Stimulated activated CD4-positive, alpha-beta T cell treated with anti-CD3 and anti-CD28 coated beads, Interleukin-15, amount 100 ng/mL, for 24 hours (primary cell): ENCODE results near the gene SDSL.
A peak's percentile ranks its signal among the peaks of the same experiment; 100 is the strongest.

ENCODE experiments used
- DNase-seq: peaks from one replicate; pipeline ENCODE4 v3.0.0-alpha.2; 2020

The SDSL gene

GRCh38 chr12:113456199-113456598, 34.0 kb downstream of the SDSL start:
- DNase-seq = no peak

- DNase-seq = no peak
These were observed 34.6 kb downstream of the SDSL start for GRCh38 chr12:113456761-113457160.

- DNase-seq = no peak
These were observed 35.0 kb downstream of the SDSL start for GRCh38 chr12:113457185-113457584.

DNA sequence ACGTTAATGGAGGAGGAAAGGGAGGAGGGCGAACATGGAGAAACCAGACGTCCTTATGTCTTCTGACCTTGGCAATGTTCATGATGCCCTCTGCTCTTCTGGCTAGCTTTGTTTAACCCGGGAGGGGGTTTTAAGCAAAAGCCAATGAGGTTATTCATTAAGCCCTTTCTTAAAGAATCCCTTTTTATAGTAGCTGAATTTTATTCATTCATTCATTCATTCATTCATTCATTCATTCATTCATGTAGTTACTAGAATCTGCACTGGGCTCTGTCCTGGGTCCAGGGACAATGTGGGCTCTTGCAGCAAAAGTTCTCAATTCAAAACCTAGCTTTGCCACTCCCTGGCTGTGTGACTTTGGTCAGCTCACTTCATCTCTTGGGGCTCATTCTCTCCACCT, 35.5 kb downstream of the SDSL start:
- no peak for DNase-seq

- no peak for DNase-seq
These were observed 37.8 kb downstream of the SDSL start for GRCh38 chr12:113459981-113460380.

GRCh38 chr12:113461666-113462065, 39.5 kb downstream of the SDSL start:
- DNase-seq = no peak

GRCh38 chr12:113462117-113462774, 40.1 kb downstream of the SDSL start:
- peak; percentile 83 for DNase-seq

DNA sequence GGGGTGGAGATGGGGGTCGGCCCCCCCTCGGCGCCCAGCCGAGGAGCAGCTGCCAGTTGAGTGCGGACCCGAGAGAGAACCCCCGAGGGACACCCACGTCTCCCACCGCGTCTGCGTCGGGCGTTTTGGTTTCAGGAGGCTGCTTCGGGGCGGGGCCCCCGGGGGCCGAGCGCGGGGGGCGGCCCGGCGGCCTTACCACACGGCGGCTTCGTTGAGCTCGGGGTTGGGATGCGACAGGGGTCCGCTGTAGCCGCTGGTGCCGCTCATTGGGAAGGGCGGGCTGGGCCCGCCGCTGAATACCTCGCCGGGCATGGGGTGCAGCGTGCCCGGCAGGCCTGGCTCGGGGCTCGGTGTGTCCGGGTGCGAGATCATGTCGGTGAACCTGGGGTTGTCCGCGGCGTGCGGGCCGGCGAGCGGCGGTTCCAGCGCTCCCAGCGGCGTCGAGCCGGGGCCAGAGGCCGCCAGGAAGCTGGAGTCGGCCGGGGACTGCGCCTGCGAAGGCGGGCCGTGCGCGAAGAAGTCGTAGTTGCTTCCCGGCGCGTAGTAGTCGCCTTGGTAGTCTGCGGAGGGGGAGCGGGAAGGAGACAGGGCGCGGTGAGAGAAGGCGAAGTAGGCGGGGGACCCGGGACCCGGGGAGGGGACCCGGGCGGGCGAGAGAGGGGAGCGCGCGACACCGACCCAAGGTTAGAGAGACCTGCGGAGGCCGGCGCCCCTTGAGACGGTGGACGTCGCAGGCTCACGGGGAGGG, 41.0 kb downstream of the SDSL start:
- DNase-seq = no peak

GRCh38 chr12:113463746-113464451, 41.7 kb downstream of the SDSL start:
- DNase-seq = no peak

GRCh38 chr12:113464452-113464775, 42.2 kb downstream of the SDSL start:
- no peak for DNase-seq

DNA sequence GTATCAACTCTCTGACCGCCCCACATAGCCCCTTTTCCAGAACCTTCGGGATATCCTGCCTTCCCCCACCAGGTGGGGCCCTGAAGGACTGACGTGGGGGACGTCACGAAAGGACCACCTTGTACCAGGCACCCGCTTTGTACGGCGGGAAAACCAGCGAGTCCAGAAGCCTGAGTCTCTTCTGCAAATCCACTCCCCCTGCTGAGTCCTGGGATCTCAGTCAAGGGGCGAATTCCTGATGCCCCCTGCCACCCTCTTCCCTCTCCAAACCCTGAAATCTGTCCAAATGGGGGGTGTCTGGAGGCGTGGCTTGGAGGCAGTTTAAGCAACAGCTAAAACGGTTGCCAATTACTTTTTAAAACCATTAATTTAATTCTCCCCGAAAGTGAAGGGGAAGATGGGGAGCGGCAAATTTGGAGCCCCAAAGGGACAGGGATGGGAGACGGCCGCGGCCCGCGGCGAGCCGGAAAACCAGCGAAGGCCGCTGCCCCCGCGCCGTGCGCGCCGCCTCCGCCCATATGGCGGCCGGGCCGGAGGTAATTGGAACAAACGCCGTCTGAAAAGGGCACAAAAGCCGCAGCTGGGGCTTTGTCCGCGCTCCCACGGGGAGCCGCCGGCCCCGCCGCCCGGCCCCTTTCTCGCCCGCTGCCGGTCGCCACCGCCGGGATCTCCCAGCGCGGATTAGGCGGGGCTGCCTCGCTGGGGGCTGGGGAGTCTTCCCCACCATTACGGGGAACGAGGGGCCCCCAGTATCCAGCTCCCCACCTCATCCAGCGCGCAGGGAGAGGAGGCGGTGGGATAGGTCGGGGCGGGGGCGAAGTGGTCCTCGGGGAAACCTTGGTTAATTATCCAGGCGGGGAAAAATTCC, 42.9 kb downstream of the SDSL start:
- no peak for DNase-seq

GRCh38 chr12:113465808-113466453, 43.8 kb downstream of the SDSL start:
- no peak for DNase-seq

- no peak for DNase-seq
These were observed 44.4 kb downstream of the SDSL start for GRCh38 chr12:113466454-113467141.

DNA sequence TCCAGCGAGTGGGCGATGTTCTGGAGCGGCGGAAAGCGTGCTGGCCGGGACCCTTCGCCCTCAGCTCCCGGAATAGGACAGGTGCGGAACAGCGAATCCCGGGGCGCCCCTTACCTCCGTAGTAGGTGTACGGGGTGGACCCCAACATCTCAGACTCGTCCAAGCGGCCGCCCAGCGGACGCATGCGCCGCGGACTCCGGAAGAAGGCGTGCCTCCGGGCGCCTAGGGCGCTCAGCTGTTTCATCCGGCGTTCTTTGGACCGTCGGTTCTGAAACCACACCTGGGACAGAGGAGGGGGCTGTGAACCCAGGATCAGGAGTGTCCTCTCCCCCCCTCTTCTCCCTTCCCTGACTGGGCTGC, 44.9 kb downstream of the SDSL start:
- no peak for DNase-seq

DNA sequence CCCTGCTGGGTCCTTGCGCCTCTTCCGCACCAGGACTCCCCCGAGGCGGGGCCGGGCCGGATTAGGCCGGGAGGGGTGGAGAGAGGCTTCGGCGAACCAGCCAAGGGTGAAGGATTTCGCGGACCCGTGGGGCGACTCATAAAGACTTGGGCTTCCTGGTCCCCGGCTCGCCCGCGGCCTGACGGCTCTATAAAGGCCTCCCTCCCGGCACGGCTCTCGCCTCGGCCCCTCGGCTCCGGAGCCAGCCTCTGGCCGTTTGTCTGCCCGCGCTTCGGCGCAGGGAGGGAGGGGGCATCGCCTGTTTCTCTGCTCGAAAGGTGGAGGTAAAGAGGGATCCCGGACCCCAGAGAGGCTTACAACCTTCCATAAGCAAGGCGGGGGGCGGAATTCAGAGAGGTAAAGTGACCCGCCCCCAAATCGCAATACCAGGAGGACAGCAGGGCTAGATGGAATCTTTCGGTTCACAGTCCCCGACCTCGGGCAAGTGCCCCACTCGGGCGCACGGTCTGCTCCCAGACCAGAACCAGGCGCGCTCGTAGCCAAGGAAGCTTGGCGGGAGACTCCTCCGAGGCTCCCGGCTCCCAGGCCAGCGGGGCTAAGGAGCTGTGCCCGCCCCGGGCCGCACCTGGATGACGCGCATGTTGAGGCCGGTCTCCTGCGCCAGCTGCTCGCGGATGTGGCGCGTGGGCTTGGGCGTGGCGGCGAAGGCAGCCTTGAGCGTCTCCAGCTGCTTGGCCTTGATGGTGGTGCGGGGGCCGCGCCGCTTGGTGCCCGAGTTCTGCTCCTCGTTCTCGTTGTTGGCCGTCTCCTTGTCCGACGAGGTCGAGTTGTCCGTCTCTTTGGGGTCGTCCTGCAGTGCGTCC, 45.6 kb downstream of the SDSL start:
- no peak for DNase-seq

- no peak for DNase-seq
These were observed 46.4 kb downstream of the SDSL start for GRCh38 chr12:113468365-113469223.

DNA sequence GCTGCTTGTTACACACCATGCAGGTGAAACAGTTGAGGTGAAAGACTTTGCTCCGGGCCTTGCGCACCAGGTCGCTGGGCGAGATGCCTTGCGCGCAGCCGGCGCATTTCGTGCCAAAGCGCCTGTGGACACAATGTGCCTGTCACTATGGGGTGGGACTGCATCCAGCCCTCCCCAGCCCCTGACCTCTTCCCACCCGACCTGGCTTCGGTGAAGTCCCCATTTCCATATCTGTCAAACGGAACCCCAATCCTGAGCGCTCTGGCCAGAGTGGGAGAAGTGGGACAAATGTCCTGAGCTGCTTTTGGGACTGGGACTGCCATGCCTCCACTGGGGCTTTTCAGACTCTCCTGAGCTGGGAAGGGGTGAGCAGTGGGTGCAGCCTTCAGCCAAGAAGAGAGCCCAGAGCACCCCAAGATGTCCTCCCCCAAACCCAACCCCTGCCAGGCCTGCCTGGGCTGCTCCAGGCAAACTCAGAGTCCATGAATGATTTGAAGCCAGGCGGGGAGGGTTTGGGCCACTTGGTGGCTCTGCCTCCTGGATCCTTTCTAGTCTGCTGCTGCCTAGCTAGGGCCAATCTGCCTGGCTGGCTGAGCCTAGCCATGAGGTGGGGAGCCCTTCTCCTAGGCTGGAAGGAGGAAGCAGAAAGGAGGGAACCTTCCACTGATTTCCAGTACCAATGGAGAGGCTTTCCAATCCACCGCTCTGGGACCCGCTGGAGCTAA, 47.2 kb downstream of the SDSL start:
- DNase-seq = no peak

- DNase-seq = no peak
These were observed 48.0 kb downstream of the SDSL start for GRCh38 chr12:113469949-113470743.
